NCI-H345 treated with DMSO at 0.1 percent for 48 hours (cell line): ENCODE results near the gene CRBN.

ENCODE experiments used
- DNase-seq: peaks from one replicate; lab custom pipeline; 2025; ENCODE audit not compliant: unreplicated experiment; lab: John Stamatoyannopoulos, UW

CRBN gene

GRCh38 chr3:3110749-3111361, 68.6 kb downstream of the CRBN start:
- no peak for DNase-seq

- no peak for DNase-seq
Observed at GRCh38 chr3:3110299-3110630, 69.2 kb downstream of the CRBN start, which contains the start of gene IL5RA. TSS of gene IL5RA (minus strand) at chr3:3110374. CDS start at chr3:3104984, 5,390 bp downstream.

GRCh38 chr3:3109407-3110298, 69.8 kb downstream of the CRBN start:
- no peak for DNase-seq

- no peak for DNase-seq
Observed at GRCh38 chr3:3107858-3108257, 71.6 kb downstream of the CRBN start.

- DNase-seq, result no peak
Observed at GRCh38 chr3:3107181-3107580, 72.3 kb downstream of the CRBN start.

GRCh38 chr3:3105815-3106214, 73.7 kb downstream of the CRBN start:
- DNase-seq, result no peak

GRCh38 chr3:3105246-3105645, 74.2 kb downstream of the CRBN start:
- no peak for DNase-seq

GRCh38 chr3:3102751-3103150, 76.7 kb downstream of the CRBN start:
- no peak for DNase-seq

GRCh38 chr3:3101660-3102458, 77.6 kb downstream of the CRBN start:
- DNase-seq, result no peak
